Tibial nerve (tissue), 4 donors: ENCODE data around the gene PLEKHF1.

Experiments used
- EP300 ChIP-seq, 2 donors: sonication (generic); formaldehyde crosslinking; IDR thresholded peaks; one replicate each; pipeline ENCODE4 v1.6.1; 2017; ENCODE audit warnings: antibody characterized with exemption in 2 of 2, mild to moderate bottlenecking in 1 of 2
- POLR2A ChIP-seq, 2 donors: fragments of 450-650 bp; IDR thresholded peaks; one replicate each; pipeline ENCODE4 v1.6.1; 2017; ENCODE audit warnings: antibody characterized with exemption in 2 of 2, mild to moderate bottlenecking in 2 of 2, moderate library complexity in 2 of 2
- TF ChIP-seq, protein P1 (sequence below), 5 experiments: fragments of 200-600 bp in 3 of 5; fragments of 450-650 bp in 2 of 5; sonication (generic) in 3 of 5; IDR thresholded peaks; one replicate each; pipeline ENCODE4 v1.5.1; 2016 to 2019; ENCODE audit warnings: antibody characterized with exemption in 5 of 5, mild to moderate bottlenecking in 3 of 5, moderate library complexity in 2 of 5

DNA sequence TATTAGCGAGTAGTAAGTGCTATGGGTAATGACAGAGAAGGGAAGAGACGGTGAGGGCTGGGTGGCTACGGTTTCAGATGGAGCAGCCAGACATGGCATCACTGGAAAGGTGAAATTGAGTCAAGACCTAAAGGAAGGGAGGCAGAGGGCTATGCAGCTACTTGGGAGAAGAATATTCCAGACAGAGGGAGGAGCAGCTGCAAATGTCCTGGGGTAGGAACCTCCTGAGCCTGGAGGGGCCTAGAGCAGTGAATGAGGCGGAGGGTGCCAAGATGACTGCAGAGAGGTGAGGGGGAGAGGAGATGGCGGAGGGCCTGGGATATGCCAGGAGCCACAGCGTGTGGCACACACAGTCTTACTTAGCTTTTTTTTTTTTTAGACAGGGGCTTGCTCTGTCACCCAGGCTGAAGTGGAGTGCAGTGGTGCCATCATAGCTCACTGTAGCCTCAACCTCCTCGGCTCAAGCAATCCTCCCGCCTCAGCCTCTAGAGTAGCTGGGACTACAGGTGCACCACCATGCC, 21.1 kb downstream of the PLEKHF1 start:
- TF ChIP-seq, protein P1, sequence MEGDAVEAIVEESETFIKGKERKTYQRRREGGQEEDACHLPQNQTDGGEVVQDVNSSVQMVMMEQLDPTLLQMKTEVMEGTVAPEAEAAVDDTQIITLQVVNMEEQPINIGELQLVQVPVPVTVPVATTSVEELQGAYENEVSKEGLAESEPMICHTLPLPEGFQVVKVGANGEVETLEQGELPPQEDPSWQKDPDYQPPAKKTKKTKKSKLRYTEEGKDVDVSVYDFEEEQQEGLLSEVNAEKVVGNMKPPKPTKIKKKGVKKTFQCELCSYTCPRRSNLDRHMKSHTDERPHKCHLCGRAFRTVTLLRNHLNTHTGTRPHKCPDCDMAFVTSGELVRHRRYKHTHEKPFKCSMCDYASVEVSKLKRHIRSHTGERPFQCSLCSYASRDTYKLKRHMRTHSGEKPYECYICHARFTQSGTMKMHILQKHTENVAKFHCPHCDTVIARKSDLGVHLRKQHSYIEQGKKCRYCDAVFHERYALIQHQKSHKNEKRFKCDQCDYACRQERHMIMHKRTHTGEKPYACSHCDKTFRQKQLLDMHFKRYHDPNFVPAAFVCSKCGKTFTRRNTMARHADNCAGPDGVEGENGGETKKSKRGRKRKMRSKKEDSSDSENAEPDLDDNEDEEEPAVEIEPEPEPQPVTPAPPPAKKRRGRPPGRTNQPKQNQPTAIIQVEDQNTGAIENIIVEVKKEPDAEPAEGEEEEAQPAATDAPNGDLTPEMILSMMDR (IDR thresholded peaks at IDR 0.05), result no peak
- TF ChIP-seq POLR2A (IDR thresholded peaks at IDR 0.05), result no peak
- TF ChIP-seq EP300 (IDR thresholded peaks at IDR 0.05), result no peak
